ENCODE measurements around the gene CRX.

- TF ChIP-seq EZH2 (IDR thresholded peaks at IDR 0.05; ENCODE audit: borderline replicate concordance, low read depth, low read length, severe bottlenecking) (no peak), CTCF (IDR thresholded peaks at IDR 0.05; ENCODE audit: extremely low read depth in 1 of 2, insufficient read depth in 1 of 2, low read depth in 1 of 2, low read length in 2 of 2) (no peak), POLR2A (IDR thresholded peaks at IDR 0.05; ENCODE audit: low read depth, low read length) (no peak), POLR2AphosphoS5 (IDR thresholded peaks at IDR 0.05; ENCODE audit: insufficient read depth, low read depth, low read length) (no peak)
Observed at GRCh38 chr19:47826800-47827199, 5.1 kb downstream of the CRX start.
